Coronary artery (tissue), 2 donors: Measurements from ENCODE around the gene SPSB4.

Experiments
- DNase-seq: peaks from one replicate; pipeline ENCODE4 v3.0.0-alpha.2; 2017; ENCODE audit warnings: low spot score
- H3K27ac ChIP-seq, 2 donors: fragments of 200-600 bp; sonication (generic); one replicate each; pipeline ENCODE4 v1.5.1; 2016 to 2019
- H3K4me3 ChIP-seq: fragments of 200-600 bp; sonication (generic); 2 replicates; pipeline ENCODE4 v1.5.1; 2016; ENCODE audit warnings: mild to moderate bottlenecking, moderate library complexity
- TF ChIP-seq, protein P1 (sequence below): fragments of 200-600 bp; sonication (generic); IDR thresholded peaks from one replicate; pipeline ENCODE4 v1.5.1; 2019; ENCODE audit warnings: antibody characterized with exemption

Gene SPSB4

DNA sequence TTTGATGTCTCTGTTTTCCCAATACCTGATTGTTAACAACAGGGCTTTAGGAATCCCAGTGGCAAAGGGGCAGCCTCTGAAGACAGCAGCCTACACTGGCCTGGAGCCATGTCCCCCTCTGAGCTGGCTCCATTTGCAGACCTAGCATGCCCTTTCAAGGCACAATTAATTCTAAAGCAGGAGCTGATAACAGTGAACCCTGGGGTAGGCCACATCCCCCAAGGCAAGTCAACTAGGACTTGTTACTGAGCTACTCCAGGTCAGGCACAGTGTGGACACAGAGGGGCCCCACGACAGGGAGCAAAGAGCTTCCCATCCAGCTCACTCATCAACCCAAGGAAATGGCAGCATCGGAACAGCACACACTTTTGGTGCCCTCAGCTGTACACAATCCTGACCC, 51.9 kb downstream of the SPSB4 start:
- TF ChIP-seq, protein P1, sequence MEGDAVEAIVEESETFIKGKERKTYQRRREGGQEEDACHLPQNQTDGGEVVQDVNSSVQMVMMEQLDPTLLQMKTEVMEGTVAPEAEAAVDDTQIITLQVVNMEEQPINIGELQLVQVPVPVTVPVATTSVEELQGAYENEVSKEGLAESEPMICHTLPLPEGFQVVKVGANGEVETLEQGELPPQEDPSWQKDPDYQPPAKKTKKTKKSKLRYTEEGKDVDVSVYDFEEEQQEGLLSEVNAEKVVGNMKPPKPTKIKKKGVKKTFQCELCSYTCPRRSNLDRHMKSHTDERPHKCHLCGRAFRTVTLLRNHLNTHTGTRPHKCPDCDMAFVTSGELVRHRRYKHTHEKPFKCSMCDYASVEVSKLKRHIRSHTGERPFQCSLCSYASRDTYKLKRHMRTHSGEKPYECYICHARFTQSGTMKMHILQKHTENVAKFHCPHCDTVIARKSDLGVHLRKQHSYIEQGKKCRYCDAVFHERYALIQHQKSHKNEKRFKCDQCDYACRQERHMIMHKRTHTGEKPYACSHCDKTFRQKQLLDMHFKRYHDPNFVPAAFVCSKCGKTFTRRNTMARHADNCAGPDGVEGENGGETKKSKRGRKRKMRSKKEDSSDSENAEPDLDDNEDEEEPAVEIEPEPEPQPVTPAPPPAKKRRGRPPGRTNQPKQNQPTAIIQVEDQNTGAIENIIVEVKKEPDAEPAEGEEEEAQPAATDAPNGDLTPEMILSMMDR: no peak
- no peak overlapping the region for H3K27ac ChIP-seq
- H3K4me3 ChIP-seq: no peak overlapping the region
- DNase-seq: no peak

DNA sequence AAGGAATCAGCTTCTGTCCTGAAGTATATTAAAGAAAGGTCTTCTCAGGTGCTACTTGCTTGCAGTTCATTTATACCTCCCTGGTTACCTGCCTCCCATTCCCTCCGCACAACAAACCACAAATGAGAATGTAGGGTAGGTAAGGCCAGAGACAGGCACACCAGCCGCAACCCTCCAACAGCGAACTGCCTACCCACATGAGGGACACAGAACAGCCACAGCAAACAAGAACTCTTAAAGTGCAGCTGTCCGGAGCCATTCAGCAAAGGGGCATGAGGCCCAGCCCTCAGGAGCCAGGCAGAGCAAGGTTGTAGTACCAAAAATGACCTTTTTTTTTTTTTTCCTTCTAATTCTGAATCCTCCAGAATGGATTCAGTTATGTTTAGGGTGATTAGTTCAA, 52.4 kb downstream of the SPSB4 start:
- no peak for DNase-seq
- Histone ChIP-seq H3K4me3 (no peak overlapping the region), H3K27ac (no peak overlapping the region)
- TF ChIP-seq, protein P1: no peak

DNA sequence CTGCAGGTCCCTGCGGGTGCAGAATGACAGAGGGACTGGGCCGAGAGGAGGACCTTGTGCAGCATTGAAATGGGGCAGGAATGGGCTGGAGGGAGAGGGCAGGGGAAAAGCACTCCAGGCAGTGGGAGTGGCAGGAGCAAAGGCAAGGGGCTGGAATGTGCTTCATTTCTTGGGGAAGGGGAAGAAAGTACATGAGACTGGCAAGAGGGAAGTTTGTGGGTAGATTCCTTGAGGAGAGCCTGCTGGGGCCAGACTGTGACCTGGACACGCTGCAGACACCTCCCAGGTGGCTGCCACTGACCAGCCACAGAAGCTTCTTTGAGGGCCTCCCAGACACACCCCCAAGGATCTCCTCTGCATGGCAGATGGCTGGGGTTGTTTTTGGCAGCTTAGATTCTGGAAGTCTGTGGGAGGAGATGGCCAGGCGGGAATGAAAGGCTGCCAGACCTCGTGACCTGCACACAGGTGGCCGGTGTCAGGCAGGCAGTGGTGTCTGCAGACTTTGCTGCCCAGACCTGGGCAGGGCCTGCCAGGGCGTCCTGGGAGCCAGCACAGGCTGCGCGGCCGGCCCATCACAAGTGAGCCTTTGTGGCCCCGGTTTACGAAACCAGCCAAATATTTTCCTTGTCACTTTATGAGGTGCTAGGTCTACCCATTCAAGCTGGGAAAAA, 53.1 kb downstream of the SPSB4 start:
- Histone ChIP-seq H3K27ac (no peak overlapping the region), H3K4me3 (no peak overlapping the region)
- no peak for DNase-seq
- TF ChIP-seq, protein P1: no peak

DNA sequence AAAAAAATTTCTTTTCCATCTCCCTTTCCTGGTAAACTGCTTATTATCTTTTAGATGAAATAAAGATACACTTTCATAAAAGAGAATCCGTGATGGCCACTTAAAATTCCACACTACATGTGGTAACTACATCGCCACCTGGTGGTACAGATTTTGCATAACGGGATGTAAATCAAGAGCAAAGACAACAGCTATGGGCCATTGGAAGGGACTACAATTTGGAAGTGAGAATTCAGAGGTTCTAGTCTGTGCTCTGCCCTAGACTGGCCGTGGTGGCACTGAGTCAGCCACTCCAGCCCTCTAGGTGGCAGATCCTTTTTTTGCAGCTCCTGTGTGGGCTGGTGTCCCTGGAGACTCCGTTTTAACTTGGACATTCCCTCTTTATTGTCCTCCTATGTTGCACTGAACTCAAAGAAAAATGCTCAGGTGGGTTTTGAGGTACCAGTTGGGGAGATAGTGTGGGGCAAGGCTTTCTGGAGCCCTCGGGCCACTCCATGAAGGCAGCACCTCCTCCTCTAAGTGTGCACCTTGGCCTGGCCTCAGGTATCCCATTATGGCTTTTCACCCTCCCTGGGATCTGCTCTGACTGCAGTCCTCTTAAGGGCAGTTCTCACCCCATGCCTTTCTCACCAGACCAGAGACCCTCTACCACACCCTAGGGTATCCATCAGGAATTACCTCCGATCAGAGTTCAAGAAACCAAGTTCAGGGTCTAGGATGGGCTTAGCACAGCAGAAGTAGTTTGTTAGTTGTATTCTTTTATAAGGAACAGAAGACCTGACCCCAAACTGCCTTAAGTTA, 54.9 kb downstream of the SPSB4 start:
- Histone ChIP-seq H3K4me3 (no peak overlapping the region), H3K27ac (no peak overlapping the region)
- TF ChIP-seq, protein P1: peak; percentile 47
- no peak for DNase-seq

DNA sequence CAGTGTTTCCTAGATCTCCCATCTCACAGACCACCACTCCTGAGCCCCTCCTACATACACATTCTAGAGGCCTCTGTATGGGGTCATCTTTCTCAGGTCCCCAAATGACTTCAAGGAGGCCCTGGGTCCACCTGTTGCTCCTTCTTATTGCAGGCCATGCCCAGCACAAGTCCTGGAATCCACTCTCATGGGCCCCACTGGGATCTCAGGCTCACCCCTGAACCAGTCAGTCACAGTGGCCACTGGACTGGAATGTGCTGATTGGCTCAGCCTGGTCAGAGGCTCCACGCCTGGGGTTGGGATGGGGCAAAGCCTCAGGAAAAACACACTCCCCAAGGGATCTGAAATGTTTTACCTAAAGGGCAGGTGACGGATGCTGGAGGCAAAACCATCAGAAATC, 55.7 kb downstream of the SPSB4 start:
- Histone ChIP-seq H3K27ac (no peak overlapping the region), H3K4me3 (no peak overlapping the region)
- TF ChIP-seq, protein P1: no peak
- DNase-seq: no peak

DNA sequence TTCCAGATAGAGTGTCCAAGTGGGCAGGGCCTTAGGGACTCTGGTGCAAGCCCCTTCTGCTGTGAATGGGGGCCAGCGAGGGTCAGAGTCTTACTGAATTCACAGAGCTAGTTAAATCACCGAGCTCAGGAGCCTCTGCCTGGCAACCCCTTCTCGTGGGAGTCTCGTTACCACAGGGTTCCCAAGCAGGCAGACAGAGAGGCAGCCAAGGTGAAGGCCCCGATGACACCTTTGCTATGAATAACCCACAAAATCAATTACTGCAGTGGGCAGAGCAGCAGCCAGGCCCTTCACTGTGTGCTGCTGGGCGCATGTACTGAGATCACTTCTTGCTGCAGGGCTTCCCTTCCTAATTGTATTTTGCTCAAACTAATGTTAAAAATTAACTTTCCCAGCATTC, 56.9 kb downstream of the SPSB4 start:
- Histone ChIP-seq H3K27ac (no peak overlapping the region), H3K4me3 (no peak overlapping the region)
- DNase-seq: no peak
- TF ChIP-seq, protein P1: no peak

DNA sequence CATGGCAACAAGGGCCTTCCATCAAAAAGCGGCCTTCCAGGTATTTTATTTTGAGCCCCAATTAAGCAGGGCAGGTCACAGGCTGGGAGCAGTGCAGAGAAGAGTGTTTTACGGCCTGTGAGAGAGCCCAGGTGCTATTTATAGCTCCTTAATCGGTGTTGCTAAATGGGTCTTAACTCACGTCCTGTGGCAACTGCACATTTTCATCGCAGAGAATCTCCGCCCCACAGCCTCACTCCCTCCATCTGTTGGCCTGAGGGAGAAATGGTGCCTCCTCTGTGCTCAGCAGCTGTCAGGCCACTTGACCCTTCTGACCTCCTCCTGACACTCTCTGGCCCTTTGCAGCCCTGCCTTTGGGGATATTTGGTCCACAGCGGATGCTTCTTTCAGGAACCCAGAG, 58.6 kb downstream of the SPSB4 start:
- H3K27ac ChIP-seq: no peak overlapping the region
- no peak for DNase-seq
- no peak overlapping the region for H3K4me3 ChIP-seq
- TF ChIP-seq, protein P1: no peak
